ENCODE measurements around the gene GRM7. TPM values are rescaled to one million over a fixed set of nuclear protein-coding genes. Genes with fewer than 3 reads are reported as not detected.

GRM7 gene
- total and polyA plus RNA-seq, 9 of the 15 experiments (the other 6 are each of a cell fraction or from before 2014, with no cell fraction given), result not detected

- ChIA-PET POLR2A (no interaction called here), CTCF (ENCODE audit: low intra/inter-chr PET ratio) (no interaction called here)
- BruUV-seq (replicated peaks), result no TSS peak
- intact Hi-C loops (cut with micrococcal nuclease) (no loop called here), in situ Hi-C loops (cut with MboI) (no loop called here)
- no peaks in the 10 kb centered on the region for H4K20me1 ChIP-seq (replicated peaks; ENCODE audit: control insufficient read depth, insufficient read depth, low read length)
- no peak for FAIRE-seq
- H3K79me2 ChIP-seq (ENCODE audit: control insufficient read depth, insufficient read depth, low read length), result no peaks in the 10 kb centered on the region
- no peaks in the 10 kb centered on the region for H3K9me3 ChIP-seq (replicated peaks; ENCODE audit: control insufficient read depth, insufficient read depth, low read depth, low read length)
- no peak overlapping the region for H3K27ac ChIP-seq (ENCODE audit: extremely low read depth, low read depth, low read length)
- no peaks in the 10 kb centered on the region for H3K4me1 ChIP-seq (replicated peaks in 1 of 2; ENCODE audit: control insufficient read depth in 2 of 2, insufficient read depth in 2 of 2, low read length in 2 of 2)
- no peaks in the 10 kb centered on the region for H3K9me1 ChIP-seq (ENCODE audit: control insufficient read depth, insufficient read depth, low read length)
- H3K4me2 ChIP-seq (ENCODE audit: insufficient read depth, low read length), result no peak overlapping the region
- H3K36me3 ChIP-seq (ENCODE audit: control insufficient read depth, insufficient read depth, low read length), result no peaks in the 10 kb centered on the region
- no peak for DNase-seq (ENCODE audit: extremely low read depth in 1 of 4, low spot score in 3 of 4)
- 1% methylated on average over 4 of the region's 4 CpGs for WGBS (ENCODE audit: insufficient coverage, low coverage, missing lambda C conversion rate)
- H3K9ac ChIP-seq (ENCODE audit: insufficient read depth in 1 of 2, low read depth in 2 of 2, low read length in 2 of 2), result no peak overlapping the region
- ATAC-seq, result no peak
- no peaks in the 10 kb centered on the region for H3K27me3 ChIP-seq (ENCODE audit: control insufficient read depth in 2 of 2, insufficient read depth in 2 of 2, low read length in 2 of 2)
- no peak overlapping the region for H2AFZ ChIP-seq (ENCODE audit: low read depth, low read length)
- H3K4me3 ChIP-seq, result no peak overlapping the region
- no peak for TF ChIP-seq EWSR1 (IDR thresholded peaks at IDR 0.05; ENCODE audit: borderline replicate concordance, low read depth, partially characterized antibody)
- TF ChIP-seq KDM5B (IDR thresholded peaks at IDR 0.05; ENCODE audit: insufficient replicate concordance, low read depth, low read length), result no peak
- no peak for TF ChIP-seq ZNF830 (CRISPR knock-in tag; IDR thresholded peaks at IDR 0.05)
- TF ChIP-seq ZNF436 (CRISPR knock-in tag; IDR thresholded peaks at IDR 0.05), result no peak
- TF ChIP-seq HLTF (IDR thresholded peaks at IDR 0.05), result no peak
- TF ChIP-seq ZBTB17 (CRISPR knock-in tag; IDR thresholded peaks at IDR 0.05), result no peak
- no peak for TF ChIP-seq ZNF407 (IDR thresholded peaks at IDR 0.05; ENCODE audit: low read depth)
- no peak for TF ChIP-seq ELF4 (CRISPR knock-in tag; IDR thresholded peaks at IDR 0.05)
Observed at GRCh38 chr3:7205962-7206361, 345.0 kb downstream of the GRM7 start.

All from K562 (cell line).